ENCODE data around the gene CDCA7.
A peak's percentile ranks its signal among the peaks of the same experiment; 100 is the strongest.
"Not testable (repeated sequence)": the region's sequence is repeated elsewhere in the genome, so short reads cannot be mapped to it uniquely, and the experiment has no call there.

The CDCA7 gene

DNA sequence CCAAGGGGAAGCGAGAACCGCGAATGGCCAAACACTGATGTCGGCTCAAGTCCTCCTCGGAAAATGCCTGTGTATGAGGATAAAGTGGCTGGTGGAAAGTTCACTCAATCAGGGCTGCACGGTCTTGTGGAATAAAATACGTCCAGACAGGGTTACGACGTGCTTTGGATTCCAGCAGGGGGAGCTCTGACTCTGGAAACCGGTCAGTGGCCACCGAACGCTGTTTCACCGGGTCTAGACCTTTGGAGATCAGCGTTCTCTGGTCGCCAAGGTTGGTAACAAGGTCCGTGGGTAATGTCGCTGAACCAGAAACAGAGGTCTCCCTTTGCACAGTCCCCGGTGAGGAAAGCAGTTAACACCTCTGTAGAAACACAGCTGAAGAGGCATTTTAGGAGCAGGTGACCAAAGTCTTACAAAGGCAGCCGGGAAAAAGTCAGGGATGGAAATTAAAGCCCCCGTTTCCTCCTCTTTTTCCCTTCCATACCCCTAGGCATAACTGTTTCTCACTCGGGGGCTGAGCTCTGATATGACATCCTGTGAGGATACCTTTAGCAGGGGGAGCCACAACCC is 47.8 kb downstream of the CDCA7 start:
- DNase-seq (ENCODE audit: low read depth) = peak; percentile 61

GRCh38 chr2:173404841-173405750 is 50.4 kb downstream of the CDCA7 start:
- DNase-seq (ENCODE audit: low read depth) = no peak

GRCh38 chr2:173407176-173407575 is 52.5 kb downstream of the CDCA7 start:
- DNase-seq (ENCODE audit: low read depth) = no peak

DNA sequence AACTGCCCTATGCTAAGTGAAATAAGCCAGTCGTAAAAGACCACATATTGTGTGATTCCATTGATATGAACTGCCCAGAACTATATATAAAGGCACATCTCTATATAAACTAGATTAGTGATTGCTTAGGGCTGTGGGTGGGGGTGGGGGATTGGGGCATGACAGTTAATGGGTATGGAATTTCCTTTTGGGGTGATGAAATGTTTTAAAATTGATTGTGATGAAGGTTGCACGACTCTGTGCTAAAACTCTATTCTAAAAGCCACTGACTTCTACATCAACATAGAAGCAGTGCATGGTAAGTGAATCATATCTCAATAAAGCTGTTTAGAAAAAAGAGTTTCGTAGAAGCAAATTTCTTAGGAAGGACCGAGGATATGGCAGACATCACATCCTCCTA is 53.0 kb downstream of the CDCA7 start:
- DNase-seq (ENCODE audit: low read depth) = no peak

GRCh38 chr2:173410579-173410978 is 55.9 kb downstream of the CDCA7 start:
- DNase-seq (ENCODE audit: low read depth) = no peak

- DNase-seq (ENCODE audit: low read depth) = no peak
These were observed 58.0 kb downstream of the CDCA7 start for GRCh38 chr2:173412628-173413027.

- no peak for DNase-seq (ENCODE audit: low read depth)
These were observed 60.2 kb downstream of the CDCA7 start for GRCh38 chr2:173414823-173415322.

DNA sequence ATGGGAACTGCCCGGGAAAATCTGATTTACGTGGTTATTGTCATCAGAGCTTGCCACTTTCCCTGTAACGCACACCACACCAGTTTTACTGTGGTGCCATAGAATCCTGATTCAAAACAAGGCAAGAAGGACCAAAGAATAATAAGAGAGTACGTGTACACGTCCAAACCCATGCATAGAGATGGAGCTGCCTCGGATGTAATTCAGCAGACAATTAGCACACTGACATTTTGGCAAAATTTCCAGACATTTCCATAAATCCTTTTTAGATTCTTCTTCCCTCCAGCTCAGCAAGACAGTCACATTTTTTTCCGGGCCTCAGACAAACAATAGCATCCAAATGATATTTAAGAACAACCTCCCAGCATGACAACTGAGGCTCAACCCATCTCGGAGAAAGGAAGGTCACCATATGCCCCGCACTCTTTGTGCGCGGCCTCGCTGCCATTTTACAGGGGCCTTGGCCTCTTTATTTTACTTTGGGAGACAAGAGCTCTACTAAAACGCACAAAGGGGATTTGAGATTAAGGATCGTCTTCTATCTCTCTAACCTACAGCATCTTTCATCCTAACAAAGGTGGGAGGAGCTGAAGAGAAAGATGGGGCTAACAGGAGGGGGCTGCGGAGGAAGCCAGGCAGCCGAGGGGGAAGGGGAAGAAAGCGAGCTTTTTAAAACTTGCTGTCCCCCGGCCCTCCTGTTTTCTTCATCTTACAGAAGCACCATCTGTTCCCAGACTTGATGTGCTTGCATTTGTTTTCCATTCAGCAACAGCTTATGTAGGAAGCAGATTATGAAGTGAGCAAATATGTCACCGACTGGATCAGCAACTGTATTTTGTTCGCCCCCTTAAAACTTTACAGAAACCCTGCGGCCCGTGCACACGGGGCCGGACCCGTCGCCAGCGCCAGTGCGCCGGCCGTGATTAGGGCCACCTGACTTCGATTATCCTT is 61.0 kb downstream of the CDCA7 start:
- no peak for DNase-seq (ENCODE audit: low read depth)

DNA sequence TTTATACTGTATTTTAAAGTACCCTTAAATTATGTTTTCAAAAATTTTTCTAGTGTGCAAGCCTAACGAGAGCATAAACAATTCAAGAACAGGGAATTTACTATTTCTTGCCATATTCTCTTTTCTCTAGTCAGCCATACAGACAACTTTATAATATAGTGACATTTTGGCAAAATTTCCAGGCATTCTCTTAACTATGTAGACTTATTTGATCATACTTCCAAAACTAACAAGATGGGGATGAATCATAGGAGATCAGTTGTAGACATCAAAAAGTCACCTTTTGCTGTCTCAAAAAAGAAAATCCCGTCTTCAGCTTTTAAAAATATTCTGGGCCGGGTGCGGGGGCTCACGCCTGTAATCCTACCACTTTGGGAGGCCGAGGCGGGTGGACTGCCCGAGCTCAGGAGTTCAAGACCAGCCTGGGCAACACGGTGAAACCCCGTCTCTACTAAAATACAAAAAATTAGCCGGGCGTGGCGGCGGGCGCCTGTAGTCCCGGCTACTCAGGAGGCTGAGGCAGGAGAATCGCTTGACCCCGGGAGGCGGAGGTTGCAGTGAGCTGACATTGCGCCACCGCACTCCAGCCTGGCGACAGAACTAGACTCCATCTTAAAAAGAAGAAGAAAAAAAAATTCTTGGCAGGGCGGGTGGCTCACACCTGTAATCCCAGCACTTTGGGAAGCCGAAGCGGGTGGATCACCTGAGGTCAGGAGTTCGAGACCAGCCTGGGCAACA is 61.9 kb downstream of the CDCA7 start:
- not testable (repeated sequence) for DNase-seq (ENCODE audit: low read depth)

DNA sequence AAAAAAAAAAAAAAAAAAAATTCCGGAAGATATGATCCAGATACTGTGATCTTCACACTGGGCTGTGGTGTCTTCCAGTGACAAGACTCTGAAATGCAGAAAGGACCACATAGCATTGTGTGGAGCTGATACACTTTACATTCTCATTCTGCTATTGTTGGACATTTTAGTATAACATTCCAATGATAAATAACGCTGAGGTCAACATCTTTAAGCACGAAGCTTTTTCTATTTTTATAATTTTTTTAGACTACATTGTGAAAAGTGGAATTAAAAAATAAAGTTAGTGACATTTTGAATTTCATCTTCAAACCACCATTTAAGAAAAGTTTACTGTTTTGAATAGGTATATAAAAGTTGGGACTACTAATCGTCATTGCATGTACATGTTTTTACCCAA is 62.7 kb downstream of the CDCA7 start:
- DNase-seq (ENCODE audit: low read depth) = no peak

- DNase-seq (ENCODE audit: low read depth) = no peak
These were observed 63.1 kb downstream of the CDCA7 start for GRCh38 chr2:173417802-173418201.

Data from stimulated activated CD4-positive, alpha-beta T cell treated with anti-CD3 and anti-CD28 coated beads, Interleukin-2, amount 100 ng/mL, for 4 hours (primary cell).